Nephron progenitor cell (in vitro differentiated cells): ENCODE results near the gene FAM210A.
A peak's percentile ranks its signal among the peaks of the same experiment; 100 is the strongest.

Source experiments
- DNase-seq: peaks from one replicate; pipeline ENCODE4 v3.0.0; 2021
- H3K27ac Mint-ChIP-seq: 2 replicates; pipeline ENCODE4 v1.8.0; 2021; ENCODE audit warnings: mild to moderate bottlenecking, moderate library complexity, mixed read lengths
- H3K27me3 Mint-ChIP-seq: 2 replicates; pipeline ENCODE4 v1.8.0; 2021; ENCODE audit warnings: mild to moderate bottlenecking, low read depth, mixed read lengths; ENCODE audit not compliant: poor library complexity
- H3K36me3 Mint-ChIP-seq: 2 replicates; pipeline ENCODE4 v1.8.0; 2021; ENCODE audit warnings: low read depth, mixed read lengths
- H3K4me1 Mint-ChIP-seq: 2 replicates; pipeline ENCODE4 v1.8.0; 2021; ENCODE audit warnings: mixed read lengths
- H3K4me3 Mint-ChIP-seq: 2 replicates; pipeline ENCODE4 v1.8.0; 2021; ENCODE audit warnings: mild to moderate bottlenecking, moderate library complexity, mixed read lengths
- H3K9me3 Mint-ChIP-seq: 2 replicates; pipeline ENCODE4 v1.8.0; 2021; ENCODE audit warnings: mild to moderate bottlenecking, moderate library complexity, mixed read lengths
- TF ChIP-seq, protein P1 (sequence below): fragments of 200-600 bp; sonication (generic); IDR thresholded peaks from 2 replicates; pipeline ENCODE4 v1.5.0; 2021; ENCODE audit warnings: antibody characterized with exemption

FAM210A gene

DNA sequence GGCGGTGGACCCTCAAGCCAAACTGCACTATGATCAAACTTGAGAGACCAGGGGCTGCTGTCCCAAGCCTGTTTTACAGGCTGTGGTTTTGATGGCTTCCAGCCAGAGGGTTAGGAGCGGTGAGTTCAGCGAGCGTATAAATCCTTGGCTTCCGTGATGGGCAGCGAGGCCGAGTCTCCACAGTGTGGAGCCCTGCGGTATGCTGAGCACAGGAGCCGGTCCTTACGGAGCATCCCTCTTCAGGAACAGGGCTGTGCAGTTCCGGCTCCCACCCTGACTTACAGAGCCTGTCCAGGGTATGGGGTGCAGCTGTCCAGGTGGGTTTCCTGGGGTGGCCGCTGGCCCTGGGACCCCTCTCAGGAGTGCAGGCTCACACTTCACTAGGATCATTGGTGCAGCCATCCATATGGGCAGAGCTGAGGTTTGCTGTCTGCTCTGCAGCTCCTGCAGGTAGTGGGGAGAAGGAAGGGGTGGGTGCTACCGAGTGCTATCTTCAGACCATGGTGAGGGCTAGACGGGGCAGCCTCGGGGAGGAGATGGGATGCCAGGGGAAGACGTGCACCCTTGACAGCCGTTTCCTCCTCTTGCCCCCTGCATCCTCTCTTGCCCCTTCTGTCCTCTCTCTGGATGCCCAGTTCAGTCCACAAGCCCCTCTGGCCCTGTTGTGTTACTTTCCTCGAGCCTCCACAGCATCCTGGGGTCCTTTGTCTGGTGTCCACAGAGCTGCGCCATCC, 104.3 kb downstream of the FAM210A start:
- TF ChIP-seq, protein P1, sequence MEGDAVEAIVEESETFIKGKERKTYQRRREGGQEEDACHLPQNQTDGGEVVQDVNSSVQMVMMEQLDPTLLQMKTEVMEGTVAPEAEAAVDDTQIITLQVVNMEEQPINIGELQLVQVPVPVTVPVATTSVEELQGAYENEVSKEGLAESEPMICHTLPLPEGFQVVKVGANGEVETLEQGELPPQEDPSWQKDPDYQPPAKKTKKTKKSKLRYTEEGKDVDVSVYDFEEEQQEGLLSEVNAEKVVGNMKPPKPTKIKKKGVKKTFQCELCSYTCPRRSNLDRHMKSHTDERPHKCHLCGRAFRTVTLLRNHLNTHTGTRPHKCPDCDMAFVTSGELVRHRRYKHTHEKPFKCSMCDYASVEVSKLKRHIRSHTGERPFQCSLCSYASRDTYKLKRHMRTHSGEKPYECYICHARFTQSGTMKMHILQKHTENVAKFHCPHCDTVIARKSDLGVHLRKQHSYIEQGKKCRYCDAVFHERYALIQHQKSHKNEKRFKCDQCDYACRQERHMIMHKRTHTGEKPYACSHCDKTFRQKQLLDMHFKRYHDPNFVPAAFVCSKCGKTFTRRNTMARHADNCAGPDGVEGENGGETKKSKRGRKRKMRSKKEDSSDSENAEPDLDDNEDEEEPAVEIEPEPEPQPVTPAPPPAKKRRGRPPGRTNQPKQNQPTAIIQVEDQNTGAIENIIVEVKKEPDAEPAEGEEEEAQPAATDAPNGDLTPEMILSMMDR, result no peak
- no peaks in the 10 kb centered on the region for H3K9me3 Mint-ChIP-seq
- H3K27me3 Mint-ChIP-seq, result peaks cover 38% of the 10 kb centered on the region
- H3K4me1 Mint-ChIP-seq, result peaks cover 17% of the 10 kb centered on the region
- no peaks in the 10 kb centered on the region for H3K36me3 Mint-ChIP-seq
- H3K27ac Mint-ChIP-seq, result no peak overlapping the region
- DNase-seq, result no peak
- no peak overlapping the region for H3K4me3 Mint-ChIP-seq

DNA sequence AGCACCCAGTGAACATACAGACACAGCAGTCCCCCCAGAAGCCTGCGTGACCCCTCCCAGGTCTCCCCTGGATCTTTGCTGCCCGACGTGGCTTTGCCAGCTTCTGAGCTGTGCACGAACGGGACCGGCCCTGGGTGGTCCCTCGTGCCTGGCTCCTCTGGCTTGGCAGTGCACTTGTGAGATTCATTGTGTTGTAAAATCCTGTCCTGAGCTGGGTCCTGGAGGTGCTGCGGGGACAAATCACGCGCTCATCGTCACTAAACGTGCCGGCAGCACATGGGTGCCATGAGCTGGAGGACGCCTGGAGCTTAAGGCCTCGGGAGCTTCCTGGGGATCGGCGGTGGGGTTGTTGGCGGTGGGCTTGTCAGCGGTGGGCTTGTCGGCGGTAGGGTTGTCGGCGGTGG, 104.9 kb downstream of the FAM210A start:
- TF ChIP-seq, protein P1, result no peak
- no peak for DNase-seq
- no peaks in the 10 kb centered on the region for H3K9me3 Mint-ChIP-seq
- no peak overlapping the region for H3K27ac Mint-ChIP-seq
- no peak overlapping the region for H3K4me3 Mint-ChIP-seq
- H3K36me3 Mint-ChIP-seq, result no peaks in the 10 kb centered on the region
- H3K27me3 Mint-ChIP-seq, result peaks cover 33% of the 10 kb centered on the region
- H3K4me1 Mint-ChIP-seq, result peaks cover 17% of the 10 kb centered on the region

DNA sequence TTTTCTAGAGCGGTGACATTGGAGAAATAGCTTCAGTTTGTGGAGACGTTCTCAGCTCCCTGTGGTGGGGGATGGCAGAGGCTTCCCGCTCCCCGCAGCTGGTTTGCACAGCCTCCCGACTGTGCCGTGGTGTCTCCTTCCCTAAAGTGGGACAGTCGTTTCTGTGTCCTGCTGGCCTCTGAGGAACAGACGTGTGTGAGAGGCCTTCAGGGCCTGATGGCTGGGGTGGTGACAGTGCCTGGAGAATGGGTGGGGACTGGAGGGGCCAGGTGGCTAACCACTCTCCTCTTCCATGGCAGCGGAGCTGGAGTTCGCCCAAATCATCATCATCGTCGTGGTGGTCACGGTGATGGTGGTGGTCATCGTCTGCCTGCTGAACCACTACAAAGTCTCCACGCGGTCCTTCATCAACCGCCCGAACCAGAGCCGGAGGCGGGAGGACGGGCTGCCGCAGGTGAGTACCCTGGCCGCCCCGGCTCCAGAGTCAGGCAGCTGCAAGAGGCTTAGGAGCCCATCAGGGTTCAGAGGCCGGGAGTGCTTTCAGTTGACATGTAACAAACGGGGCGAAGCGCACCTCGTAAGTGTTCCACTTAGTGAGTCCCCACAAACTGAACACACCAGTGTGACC, 105.4 kb downstream of the FAM210A start:
- H3K27ac Mint-ChIP-seq, result no peak overlapping the region
- TF ChIP-seq, protein P1, result no peak
- no peak overlapping the region for H3K4me3 Mint-ChIP-seq
- H3K36me3 Mint-ChIP-seq, result no peaks in the 10 kb centered on the region
- no peak for DNase-seq
- H3K27me3 Mint-ChIP-seq, result peaks cover 28% of the 10 kb centered on the region
- peaks cover 17% of the 10 kb centered on the region for H3K4me1 Mint-ChIP-seq
- no peaks in the 10 kb centered on the region for H3K9me3 Mint-ChIP-seq

DNA sequence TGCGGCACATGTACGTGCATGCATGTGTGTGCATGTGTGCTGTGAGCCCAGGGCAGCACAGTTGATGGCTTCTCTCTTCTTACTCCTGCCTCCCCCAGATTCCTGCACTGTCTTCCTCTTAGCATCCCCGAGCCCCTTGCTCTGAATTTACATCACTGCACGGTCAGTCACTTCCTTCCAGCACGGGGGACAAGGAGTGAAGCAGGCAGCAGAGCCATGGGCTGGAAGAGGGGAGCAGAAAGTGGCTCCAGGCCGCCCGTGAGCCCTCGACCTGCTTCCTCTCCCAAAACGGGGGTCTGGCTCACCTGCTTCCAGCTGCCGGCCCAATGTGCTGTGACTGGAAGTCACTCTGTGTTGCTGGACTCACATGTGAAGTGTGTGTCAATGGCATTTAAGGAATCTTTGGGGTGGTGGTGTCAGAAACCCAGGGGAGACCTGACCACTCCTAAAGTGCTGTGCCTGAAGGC, 106.1 kb downstream of the FAM210A start:
- H3K4me3 Mint-ChIP-seq, result no peak overlapping the region
- H3K27me3 Mint-ChIP-seq, result peaks cover 27% of the 10 kb centered on the region
- peaks cover 20% of the 10 kb centered on the region for H3K4me1 Mint-ChIP-seq
- no peak for DNase-seq
- peak overlapping the region; percentile 32 for H3K27ac Mint-ChIP-seq
- no peaks in the 10 kb centered on the region for H3K36me3 Mint-ChIP-seq
- TF ChIP-seq, protein P1, result no peak
- H3K9me3 Mint-ChIP-seq, result no peaks in the 10 kb centered on the region

DNA sequence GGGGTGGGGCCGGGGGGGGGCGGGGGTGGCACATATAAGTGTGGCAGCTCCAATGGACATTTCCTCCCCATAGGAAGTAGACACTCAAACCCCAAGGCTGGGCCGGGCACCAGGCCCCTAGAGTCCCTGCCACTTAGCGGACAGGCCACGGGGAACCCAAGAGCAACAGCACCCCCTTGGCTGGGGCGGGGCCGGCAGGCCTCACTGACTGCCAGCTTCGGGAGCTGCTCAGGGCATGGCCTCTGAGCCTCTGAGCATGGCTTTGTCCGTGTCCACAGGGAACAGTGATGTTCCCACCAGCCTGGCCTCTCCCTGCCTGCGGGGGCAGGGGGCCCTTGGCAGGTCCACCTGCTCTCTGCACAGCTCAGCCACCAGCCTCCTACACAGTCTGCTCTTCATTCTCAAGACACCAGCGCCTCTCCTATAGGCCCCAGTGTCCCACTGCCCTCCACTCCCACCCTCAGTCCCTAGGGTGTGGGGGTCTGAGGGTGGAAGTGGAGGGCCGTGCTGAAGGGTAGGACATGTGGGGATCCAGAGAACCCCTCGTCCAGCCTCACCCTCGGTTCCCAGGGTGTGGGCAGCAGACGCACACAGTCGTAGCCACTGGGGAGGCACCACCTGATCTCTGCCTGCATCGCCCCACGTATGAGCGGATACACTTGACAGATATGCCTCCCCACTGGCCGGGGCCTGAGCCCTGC, 106.7 kb downstream of the FAM210A start:
- no peak overlapping the region for H3K27ac Mint-ChIP-seq
- no peak for DNase-seq
- peaks cover 21% of the 10 kb centered on the region for H3K27me3 Mint-ChIP-seq
- TF ChIP-seq, protein P1, result no peak
- no peaks in the 10 kb centered on the region for H3K9me3 Mint-ChIP-seq
- H3K36me3 Mint-ChIP-seq, result no peaks in the 10 kb centered on the region
- H3K4me3 Mint-ChIP-seq, result no peak overlapping the region
- H3K4me1 Mint-ChIP-seq, result peaks cover 25% of the 10 kb centered on the region
